GM21825 (cell line): ENCODE measurements around the gene MEAK7.

ENCODE experiments used
- ATAC-seq: cut with Tn5 transposase; IDR thresholded peaks from one replicate; pipeline ENCODE4 v1.9.1; 2021; ENCODE audit warnings: mild to moderate bottlenecking, moderate library complexity; ENCODE audit not compliant: unreplicated experiment

MEAK7 gene

DNA sequence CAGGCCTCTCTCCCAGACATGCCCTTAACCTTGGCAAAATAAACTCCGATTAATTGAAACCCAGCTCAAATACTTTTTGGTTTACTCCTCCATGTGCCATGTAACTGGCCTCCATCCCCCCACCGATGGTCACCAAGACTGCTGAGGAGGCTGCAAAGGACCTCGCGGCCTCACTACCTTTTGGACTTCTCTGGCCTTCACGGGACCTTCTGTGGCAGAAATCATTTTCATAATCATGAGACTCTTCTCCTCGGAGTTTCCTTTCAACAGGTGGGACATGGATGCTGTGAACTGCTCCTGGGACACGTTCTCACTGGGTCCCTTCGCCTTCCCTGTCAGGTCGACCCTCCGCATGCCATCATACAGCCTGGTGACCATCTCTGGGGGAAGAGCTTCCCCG is 9.0 kb downstream of the MEAK7 start:
- no peak for ATAC-seq

DNA sequence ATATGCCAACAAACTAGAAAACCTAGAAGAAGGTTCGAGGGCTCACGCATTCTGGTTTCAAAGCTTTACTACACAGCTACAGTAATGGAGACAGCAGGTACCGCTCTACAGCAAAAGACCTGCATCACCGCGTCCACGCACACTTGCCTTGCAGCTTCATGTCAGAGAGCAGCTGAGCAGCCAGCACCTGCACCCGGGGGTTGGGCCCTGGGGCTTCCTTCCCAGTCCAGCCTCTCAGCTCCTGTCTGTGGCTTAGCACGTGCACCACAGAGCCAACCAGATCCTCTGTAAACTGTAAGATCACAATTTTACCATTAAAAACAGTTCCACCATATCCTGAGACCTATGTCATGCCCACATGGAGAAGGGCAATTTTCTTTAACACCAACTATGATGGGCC is 15.3 kb downstream of the MEAK7 start:
- ATAC-seq: no peak

DNA sequence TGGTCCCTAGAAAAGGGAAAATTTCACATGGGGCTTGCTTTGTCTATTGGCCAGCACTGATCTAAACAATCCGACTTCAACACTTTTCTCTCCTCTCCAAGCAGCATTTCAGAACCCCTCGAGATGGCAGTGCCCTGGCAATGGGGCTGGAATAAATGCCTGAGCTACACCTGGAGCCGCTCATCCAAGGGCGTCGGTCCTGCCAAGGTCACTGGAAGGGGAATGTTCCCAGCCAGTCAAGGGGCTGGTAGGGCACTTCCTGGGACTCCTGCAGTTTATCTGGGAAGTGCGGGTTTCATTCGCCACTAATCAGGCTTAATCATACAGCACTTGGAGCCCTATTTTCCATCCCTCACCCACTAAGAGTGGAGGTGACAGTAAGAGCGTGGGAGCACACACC is 17.1 kb downstream of the MEAK7 start:
- no peak for ATAC-seq

DNA sequence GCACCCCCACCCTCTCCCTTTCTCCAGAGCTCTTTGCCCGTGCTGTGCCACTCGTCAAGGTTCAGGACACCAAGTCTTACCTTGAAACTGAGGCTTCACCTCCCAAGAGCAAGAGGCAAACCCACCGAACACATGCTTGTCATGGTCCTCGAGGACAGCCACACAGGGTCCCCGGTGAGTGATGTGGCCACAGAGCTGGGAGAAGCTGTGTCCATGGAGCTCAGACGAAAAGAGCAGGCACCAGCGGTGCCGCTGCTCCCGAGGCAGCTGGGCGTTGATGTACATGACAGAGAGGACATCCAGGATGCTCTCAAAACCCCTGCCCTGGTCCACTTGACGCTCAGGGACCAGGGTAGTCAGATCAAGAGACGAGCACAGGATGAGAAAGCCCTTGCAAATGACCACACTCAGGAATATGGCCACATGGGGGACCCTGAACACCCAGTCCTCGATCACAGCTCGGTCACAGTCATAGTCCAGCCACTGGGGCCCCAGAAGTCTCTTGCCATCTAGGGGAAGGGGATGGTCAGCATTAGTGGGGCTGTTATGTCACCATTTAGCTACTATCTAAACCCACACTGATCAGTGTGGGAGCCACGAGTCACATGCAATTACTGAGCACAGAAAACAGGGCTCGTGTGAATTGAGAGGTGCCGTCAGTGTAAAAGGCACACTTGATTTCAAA is 17.8 kb downstream of the MEAK7 start:
- ATAC-seq: no peak

DNA sequence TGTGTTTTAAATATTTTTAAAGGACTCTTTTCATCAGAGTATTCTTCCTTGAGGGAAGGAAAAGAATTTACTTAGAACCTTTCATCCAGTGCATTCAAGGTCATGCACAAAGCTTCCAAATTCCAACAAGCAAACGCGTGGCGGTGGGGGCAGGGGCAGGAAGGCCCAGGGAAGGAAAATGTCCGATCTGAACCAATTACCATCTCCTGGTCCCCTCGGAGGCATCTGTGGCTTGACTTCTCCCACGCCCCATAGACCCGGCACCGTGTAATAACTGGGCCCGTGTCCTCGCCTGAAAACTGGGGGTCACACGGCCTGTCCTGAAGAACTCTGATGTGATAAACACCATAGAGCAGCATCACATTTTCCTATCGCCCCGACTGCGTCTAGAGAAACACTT is 18.3 kb downstream of the MEAK7 start:
- no peak for ATAC-seq

DNA sequence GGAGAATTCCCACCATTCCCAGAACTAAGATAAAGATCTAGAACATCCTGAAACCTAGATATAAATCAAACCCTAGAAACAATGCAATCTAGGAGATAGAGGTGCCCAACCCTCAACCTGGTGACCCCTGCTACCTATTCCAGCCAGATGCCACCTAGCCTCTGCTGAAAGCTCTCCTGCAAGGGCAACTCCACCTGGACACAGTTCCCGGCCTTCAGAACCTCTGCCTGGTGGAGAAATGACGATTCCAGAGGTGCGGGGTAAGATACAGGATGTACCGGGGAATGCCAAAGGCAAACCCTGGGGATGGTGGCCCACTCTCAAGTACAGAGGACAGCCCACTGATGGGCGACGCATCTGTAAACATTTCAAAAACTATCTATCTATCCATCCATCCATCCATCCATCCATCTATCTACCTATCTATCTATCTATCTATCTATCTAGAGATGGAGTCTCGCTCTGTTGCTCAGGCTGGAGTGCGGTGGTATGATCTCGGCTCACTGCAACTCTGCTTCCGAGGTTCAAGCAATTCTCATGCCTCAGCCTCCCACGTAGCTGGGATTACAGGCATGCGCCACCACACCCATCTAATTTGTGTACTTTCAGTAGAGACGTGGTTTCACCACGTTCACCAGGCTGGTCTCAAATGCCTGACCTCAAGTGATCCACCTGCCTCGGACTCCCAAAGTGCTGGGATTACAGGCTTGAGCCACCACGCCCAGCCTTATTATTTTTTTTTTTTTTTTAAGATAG is 19.0 kb downstream of the MEAK7 start:
- no peak for ATAC-seq

DNA sequence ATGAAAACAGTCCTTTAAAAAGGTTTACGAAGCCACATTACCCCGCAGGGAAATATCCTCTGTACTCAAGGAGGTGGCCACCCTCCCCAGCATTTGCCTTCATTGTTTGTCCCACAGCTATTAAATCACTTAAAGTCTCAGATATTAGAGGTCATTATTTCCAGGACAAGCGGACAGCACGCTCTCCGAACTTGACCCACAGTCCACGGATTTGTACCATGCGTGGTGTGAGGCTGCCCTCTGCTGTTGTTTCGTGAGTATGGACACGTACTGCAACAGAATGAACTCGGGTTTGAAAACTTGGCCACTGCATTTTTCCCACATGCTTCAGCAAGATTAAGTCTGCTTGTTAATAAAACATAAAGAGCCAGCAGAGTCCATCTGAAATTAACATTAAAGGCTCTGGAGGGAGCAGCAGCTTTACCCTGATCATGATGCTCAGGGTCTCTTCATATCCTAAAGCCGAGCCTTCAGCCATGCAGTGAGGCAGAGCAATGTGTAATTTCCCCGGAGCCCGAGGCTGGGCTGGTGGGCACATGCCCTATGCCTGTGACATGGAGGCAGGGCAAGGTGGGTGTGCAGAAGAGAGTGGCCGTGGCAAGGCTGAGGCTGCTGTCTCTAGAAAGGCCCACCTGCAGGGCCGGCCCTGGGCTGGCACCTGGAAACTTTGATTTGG is 19.7 kb downstream of the MEAK7 start:
- no peak for ATAC-seq

DNA sequence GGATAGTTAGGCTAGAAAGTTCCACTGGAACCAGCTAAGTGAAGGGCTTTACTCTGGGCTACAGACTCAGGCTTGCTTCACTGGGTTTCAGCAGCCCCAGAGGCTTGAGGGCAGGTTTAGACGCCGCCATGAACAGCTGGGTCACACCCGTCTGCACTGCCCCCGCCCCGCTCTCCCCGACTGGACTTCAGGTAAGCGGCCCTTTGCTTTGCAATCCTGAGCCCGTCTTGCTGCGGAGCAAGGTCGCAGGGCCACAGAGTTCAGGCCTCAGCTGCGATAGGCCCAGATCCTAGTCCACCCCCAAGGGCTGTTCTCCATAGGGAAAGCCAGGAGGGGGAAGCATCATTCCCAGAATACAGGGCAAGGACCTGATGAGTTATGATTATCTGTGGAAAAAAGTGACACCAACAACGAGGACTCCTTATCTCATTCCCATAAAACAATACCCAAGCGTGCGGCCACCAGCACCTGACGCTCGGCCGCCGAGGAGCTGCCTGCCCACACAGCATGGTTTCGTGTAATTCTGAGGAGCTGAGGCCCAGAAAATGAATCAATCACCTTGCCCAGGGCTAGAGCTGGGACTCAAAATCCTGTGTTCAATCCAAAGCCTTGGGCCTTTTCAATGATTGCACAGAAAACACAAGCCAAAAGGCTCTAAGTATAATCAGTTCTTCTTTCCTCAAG is 20.4 kb downstream of the MEAK7 start:
- no peak for ATAC-seq

DNA sequence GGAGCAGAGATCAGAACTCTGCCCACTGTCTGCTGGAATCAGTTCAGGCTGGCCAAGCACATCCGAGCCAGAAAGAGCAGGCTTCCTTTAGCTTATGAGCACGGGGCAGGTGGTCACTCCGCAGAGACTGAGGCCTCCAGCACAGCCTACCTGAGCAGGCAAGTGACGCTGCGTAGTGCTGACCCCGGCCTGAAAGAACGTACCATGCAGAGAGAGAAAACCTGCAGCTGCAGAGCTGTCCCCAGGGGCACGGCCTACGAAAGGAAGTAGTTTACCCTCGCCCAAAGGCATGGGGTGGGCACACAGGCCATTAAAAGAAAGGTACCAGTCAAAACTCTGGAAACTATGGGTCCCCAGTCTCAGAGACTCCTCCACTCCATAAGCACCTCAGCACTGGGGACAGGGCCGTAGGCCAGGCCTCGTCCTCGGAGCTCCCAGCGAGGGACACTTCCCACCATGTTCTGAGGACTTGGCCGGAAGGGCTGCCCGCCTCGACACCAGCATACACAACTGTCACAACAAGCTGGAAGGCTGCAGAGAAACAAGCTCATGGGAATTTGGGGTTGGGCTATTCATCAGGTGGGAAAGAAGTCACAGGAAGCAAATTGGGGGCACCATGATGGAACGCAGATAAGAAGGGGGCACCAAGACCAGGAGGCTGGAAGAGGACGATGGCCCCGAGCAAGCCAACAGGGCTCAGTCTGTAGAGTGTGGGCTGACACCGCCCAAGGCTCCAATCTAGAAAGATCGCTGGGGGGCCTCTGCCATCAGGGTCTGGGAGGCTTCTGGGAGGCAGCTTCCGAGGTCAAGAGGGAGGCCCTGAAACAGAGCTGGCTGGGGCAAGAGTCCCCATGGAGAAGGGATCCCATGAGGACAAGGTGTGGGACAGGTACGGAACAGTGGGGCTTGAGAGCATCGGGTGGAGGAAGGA is 21.2 kb downstream of the MEAK7 start:
- no peak for ATAC-seq

DNA sequence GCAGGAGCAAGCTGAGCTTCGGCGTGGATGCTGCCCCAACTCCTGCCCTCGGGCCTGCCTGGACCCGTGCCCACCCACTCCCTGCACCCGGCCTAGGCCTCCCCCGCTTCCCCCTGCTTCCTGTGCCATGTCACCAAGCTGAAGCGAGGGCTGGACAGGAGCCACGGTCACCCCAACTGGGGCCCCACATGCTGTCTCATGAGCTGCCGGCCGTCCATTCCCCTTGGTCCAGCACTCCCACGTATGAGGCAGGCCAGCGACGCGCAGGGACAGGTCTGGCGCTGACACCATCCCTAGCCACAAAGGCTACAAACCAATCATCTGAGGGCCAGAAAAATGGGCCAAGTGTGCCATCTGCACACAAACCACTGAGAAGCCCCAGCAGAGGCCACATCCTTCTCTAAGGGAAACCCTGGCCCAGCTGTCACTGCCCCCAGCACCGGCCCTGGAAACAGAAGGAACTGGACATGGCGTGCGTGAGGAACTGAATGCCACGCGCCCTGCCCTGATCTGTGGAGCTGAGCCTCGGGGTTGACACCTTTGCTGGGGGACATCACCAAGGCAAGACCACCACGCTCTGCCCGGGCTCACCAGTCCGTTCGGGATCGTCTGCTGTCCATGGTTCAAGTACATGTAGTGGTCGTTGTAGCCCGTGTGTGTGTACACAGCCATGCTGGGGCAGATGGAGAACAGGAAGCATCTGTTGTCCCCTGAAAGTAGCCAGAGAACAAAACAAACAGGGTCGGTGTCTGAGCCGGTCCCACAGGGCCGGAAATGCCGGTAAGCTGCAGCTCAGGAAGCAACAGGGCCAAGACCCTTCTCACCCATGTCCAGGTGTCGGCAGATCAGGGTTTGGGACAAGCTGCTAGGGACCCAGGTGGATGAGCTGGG is 22.2 kb downstream of the MEAK7 start:
- ATAC-seq: no peak

DNA sequence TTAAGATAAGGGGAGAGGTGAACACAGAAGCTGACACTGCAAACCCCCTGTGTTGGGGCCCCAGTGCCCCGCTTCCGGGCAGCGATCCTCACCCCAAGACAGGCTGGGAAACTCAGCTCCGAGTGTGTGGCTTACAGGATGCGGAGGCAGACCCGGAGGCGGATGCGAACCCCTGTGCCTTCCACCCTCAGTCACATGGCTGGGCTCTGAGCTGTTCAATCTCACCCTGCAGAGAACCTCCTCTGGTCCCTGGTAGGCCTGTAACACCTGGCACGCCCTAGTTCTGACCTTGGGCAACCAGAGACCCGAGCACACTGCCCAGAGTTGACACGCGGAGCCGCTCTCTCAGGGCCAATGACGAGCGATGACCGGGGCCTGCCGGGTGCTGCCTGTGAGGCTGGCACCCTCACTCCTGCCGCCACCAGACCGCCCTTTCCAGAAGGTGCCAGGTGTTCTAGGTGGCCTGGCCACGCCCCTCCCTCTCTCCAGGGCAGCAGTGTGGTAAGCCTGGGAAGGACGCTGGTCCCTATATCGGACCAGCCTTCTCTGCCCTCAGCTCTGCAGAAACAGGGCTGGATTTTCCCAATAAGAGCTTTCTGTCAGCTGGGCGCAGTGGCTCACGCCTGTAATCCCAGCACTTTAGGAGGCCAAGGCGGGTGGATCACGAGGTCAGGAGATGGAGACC is 23.3 kb downstream of the MEAK7 start:
- no peak for ATAC-seq

DNA sequence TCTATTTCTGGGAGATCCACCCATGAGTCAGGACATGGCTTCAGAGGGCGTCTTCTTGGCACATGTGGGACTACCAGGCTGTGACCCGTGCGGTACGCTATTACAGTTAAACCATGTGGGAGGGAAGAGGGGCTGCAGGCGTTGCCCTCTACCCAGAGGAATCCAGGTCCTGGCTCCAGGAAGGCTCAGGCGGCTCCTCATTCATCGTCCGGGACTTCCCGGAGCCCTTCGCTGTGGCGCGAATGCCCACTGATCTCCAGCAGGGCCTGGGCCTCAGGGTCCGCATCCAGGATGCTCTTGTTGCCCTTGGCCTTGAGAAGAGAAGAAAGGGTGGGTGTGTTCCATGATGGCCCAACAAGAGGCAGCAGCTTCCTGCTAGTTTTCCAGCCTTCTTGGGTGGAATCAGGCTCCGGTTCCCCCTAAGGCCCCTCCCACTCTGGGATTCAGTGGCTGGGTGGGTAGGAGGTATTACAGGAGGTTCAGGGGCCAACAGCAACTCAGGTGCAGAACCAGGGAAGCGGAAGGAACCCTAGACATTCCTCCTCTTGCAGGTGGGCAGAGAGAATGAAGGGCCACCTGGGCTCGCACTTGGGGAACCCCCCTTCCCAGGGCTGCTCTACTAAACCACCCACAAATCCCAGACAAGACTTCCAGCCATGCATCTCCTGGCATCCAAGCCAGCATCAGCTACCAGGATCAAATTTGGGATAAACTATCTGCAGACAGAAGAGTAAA is 24.6 kb downstream of the MEAK7 start:
- no peak for ATAC-seq

DNA sequence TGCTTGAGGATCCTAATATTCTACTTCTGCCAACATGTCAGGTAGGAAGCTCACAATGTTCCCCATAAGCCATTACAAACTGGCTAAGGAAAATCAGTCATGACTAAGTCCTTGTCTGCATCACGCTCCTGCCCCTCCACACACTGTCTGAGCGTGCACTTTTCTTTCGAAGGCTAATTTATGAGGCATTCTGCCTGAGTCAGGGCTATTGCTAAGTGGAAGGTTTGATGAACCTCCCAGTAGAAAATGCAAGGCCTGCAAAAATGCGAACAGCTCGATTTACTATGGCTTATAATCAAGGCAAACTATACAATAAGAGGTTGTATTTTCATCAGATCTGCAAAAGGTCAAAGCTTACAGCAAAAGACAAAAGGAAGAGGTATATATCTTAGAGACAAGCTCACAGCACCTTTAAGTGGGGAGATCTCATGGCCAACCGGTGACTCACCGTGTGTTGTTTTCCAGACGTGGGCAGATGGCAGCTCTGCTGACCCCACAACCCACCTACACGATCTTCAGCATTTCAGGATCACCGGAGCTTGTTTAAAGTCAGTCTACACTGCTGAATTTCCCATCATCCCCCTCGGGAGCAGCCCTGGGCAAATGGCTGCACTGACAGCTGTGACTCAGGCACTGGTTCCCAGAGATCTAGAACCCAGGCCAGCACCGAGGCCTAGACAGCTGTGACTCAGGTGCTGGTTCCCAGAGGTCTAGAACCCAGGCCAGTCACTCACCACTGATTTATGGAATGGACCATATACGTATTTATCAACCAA is 26.1 kb downstream of the MEAK7 start:
- no peak for ATAC-seq

DNA sequence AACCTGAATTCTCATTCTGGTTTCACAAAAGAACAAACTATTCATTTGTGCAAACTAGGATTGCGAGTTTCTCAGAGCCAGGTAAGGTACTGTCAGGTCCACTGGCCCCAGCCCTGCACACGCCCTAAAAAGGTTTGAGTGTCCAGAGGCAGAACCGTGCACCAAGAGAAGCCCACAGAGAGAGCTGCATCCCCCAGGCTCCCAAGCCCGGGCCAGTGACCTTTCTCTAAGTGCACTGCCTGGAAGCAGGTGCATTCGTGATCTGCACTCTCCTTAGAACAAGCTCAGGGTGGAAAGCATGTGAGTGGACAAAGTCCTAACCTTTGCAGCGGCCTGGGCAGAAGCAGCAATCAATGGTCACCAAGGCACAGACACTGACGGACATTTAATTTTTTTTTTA is 26.8 kb downstream of the MEAK7 start:
- ATAC-seq: no peak

DNA sequence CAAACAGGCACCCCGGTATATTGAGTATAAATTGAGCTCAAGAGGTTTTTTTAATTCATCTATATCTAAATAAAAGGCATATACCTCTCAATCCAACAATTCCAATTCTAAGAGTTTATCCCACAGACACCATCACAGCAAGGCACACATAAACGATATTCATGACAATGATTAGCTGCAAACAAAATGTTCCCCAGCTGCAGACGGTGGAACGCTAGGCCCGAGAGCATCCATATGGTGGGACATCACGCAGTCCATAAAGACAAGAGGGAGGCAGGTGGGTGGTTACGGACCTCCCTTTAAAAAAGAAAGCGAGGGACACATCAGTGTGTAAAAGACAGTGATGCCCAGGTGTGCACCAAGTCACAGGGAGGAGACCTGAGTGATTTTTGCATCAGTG is 28.1 kb downstream of the MEAK7 start:
- ATAC-seq: no peak

DNA sequence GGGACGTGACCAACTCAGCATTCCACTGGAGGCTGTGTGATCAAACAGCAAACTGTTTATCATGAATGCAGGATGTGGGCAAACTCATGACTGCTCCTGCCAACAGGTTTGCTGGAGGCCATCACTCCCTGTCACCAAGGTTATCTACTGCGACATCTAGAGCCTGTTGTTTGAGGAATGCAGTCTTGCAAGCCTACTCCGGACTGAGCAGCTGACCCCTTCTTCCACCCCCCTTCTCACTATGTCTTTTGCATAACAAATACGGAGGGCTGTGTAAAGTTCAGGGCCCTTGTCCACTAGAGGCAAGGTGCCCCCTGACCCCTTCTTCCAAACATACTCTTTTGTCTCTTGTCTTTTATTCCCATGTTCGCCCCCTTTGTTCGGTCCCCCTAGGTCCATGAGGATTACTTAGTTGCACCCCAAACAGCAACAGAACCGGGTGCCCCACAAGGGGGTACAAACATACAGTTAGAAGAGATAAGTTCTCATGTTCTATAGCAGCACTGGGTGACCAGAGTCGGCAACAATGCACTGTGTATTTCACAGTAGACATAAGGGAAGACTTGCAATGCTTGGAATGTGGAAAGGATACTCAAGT is 28.7 kb downstream of the MEAK7 start:
- no peak for ATAC-seq

DNA sequence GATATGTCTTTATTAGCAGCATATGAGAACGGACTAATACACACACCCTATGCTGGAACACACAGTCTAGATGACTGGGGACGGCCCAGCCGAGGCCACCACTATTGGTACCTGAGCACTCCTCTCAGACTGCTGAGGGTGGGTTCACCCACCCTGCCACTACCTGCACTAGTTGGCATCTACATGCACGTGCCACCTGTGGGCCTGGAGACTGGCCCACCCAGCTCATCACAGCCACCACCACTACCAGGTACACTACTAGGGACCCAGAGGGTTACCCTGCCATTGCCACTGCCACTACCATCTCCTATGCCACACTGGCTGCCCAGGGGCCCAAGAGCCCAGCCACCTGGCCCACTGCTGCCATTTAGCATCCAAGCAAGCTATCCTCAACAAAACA is 32.5 kb downstream of the MEAK7 start:
- no peak for ATAC-seq
